Subcutaneous adipose tissue (tissue), 4 donors: Measurements from ENCODE around the gene ZNF358. TPM values are rescaled to one million over a fixed set of nuclear protein-coding genes. Genes with fewer than 3 reads are reported as not detected.

ENCODE experiments used
- total RNA-seq, 4 donors: library from RNA; depleted of rRNA; stranded (reverse); fragments of >200 nt; gene quantifications; one replicate each; pipeline ENCODE4 v1.1.0, GENCODE V29; 2016
- TF ChIP-seq, protein P1 (sequence below): fragments of 450-650 bp; IDR thresholded peaks from one replicate; pipeline ENCODE4 v1.5.1; 2016; ENCODE audit warnings: low read depth, mild to moderate bottlenecking, control low read depth, antibody characterized with exemption, moderate library complexity

ZNF358 gene
- total RNA-seq, 4 donors from 2014 or later = 39.8 to 88.7 (median 46.7) TPM

DNA sequence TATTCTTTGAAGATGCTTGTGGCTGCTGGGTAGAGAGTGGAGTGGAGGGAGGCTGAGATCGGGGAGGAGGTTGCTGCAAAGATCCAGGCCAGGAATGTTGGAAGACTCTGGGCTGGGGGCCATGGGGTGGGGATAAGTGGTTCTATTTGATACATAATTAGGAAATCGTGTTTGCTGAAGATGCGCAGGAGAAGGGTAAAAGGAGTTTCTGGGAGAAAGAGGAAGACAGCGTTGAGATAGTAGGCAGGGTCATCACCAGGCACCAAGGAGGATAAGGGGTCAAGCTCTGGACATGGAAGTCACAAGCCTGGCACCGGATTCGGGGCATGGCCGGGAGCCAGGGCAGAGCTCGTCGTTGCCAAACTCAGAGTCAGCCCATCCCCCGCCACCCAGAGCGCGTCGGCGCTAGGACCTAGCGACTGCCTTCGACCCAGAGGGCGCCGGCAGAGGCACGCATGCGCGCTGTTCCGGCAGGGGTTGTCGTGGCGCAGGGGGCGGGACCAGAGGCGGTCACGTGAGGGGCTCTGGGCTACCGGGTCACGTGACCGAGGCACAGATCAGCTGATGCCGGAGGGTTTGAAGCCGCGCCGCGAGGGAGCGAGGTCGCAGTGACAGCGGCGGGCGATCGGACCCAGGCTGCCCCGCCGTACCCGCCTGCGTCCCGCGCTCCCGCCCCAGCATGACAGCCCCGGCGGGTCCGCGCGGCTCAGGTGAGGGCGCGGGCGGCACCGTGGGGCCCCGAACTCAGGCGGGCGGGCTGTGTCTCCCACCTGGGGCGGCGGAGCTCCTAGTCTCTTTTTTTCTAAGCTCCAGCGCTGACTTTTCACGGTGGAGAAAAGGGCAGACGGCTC lies 6.4 kb downstream of the ZNF358 start, which contains the start of gene MCOLN1:
MCOLN1 (plus strand) TSS at position 553 of the 851 bp plus-strand sequence; CDS start at position 680, 127 bp downstream.
- TF ChIP-seq, protein P1, sequence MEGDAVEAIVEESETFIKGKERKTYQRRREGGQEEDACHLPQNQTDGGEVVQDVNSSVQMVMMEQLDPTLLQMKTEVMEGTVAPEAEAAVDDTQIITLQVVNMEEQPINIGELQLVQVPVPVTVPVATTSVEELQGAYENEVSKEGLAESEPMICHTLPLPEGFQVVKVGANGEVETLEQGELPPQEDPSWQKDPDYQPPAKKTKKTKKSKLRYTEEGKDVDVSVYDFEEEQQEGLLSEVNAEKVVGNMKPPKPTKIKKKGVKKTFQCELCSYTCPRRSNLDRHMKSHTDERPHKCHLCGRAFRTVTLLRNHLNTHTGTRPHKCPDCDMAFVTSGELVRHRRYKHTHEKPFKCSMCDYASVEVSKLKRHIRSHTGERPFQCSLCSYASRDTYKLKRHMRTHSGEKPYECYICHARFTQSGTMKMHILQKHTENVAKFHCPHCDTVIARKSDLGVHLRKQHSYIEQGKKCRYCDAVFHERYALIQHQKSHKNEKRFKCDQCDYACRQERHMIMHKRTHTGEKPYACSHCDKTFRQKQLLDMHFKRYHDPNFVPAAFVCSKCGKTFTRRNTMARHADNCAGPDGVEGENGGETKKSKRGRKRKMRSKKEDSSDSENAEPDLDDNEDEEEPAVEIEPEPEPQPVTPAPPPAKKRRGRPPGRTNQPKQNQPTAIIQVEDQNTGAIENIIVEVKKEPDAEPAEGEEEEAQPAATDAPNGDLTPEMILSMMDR = no peak

DNA sequence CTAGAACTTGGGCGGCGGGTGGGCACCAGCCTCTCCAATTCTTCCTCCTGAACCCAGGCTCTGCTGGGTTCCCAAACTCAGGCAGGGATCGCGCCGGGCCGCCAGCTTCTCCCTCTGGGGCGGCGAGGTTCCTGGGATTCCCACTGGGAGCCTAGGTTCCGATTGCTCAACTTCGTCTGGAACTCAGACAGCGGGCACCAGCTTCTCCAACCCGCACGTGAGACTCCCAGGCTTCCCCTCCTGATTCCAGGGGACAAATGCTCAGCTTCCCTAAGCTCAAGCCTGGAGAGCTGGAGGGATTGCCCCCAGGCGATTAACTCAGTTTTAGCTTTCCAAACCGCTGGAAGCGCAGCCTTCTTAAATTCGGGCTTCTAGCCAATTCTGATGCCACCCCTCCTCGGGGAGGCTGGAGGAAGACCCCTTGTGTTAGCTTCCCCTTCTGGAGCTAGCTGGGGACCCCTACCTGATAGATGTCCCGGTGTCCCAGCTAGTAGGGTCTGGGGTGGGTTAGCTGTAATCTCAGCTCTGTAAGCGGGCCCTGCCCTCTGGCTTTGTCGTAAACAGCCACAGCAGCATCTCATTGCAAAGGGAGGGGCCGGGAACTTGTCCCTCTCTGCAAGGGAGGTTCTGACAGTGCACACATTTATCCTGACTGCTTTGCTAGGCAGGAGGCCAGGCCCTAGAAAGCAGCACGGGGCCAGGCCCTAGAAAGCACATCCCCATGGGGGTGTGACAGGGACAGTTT lies 7.2 kb downstream of the ZNF358 start:
- TF ChIP-seq, protein P1 = no peak

DNA sequence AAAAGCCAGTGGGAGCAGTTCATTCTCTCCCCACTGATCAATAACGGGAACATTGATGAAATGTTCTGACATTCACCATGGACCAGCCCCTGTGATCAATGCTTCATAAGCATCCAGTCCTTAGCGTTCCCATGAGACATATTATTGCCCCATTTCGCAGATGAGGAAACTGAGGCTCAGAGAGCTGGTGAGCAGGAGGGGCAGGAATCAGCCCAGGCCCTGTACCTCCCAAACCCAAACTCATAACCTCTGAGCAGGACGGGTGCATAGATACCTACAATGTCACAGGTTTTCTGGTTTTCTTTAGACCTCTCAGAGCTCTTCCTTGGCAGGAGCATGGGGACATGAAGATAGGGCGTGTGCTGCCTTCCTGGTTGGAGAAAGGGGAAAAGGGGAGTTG lies 8.6 kb downstream of the ZNF358 start:
- TF ChIP-seq, protein P1 = no peak

DNA sequence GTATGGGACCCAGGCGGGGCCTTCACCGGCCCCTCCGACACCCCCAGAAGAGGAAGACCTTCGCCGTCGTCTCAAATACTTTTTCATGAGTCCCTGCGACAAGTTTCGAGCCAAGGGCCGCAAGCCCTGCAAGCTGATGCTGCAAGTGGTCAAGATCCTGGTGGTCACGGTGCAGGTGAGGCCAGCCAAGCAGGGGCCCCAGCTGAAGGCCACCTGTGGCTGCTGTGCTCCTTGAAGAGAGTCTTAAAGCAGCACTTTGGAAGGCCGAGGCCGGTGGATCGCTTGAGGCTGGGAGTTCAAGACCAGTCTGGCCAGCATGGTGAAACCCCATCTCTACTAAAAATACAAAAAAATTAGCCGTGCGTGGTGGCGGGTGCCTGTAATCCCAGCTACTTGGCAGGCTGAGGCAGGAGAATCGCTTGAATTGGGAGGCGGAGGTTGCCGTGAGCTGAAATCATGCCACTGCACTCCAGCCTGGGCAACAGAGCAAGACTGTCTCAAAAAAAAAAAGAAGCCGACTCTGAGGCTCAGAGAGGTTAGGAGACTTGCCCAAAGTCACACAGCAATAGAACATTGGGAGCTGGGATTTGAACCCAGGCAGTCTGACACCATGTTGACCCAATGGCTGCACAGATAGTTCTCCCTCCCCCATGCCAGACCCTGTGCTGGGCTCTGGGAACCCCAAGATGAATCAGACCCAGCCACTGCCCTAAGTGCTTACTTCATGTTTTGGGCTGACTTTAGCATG lies 9.3 kb downstream of the ZNF358 start:
- TF ChIP-seq, protein P1 = no peak

DNA sequence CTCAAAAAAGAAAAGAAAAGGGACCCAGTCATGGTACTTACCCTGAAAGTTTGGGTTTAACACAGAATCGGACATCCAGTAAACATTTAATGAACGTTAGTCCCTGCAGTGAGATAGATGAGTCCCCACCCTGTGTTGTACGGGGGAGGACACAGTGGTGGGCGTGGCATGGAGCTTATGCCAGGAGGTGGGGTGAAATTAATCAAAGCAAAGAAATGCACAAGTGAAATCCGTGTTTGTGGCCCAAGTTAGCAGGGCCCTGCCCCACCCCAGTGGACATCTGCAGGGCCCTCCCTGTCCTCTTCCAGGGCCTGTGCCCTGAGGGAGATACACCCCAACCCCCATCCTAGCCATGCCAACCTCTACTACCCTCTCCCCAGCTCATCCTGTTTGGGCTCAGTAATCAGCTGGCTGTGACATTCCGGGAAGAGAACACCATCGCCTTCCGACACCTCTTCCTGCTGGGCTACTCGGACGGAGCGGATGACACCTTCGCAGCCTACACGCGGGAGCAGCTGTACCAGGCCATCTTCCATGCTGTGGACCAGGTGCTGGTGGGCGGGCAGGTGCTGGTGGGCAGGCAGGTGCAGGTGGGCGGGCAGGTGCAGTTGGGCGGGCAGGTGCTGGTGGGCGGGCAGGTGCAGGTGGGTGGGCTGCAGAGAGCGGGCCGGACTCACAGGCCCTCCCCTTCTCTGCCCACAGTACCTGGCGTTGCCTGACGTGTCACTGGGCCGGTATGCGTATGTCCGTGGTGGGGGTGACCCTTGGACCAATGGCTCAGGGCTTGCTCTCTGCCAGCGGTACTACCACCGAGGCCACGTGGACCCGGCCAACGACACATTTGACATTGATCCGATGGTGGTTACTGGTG lies 10.4 kb downstream of the ZNF358 start:
- TF ChIP-seq, protein P1 = no peak

DNA sequence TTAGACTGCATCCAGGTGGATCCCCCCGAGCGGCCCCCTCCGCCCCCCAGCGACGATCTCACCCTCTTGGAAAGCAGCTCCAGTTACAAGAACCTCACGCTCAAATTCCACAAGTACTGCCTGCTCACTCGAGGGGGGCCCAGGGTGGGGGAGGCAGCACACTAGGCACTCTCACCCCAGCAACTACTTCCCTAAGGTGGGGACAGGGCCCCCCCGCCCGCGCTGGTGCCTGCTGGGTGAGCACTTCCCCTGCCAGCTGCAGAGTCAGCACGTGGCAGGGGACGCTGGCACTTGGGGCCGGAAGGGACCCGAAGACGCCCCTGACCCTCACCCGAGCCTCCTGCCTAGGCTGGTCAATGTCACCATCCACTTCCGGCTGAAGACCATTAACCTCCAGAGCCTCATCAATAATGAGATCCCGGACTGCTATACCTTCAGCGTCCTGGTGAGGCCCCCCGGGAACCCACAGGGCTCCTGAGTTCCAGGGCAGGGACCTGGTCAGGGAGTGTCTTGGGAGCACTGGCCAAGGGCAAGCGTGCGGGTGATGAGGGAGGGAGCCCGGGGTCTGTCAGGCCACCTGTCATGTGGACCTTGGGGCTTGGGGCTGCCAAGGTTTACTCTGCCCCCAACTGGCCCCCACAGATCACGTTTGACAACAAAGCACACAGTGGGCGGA lies 11.8 kb downstream of the ZNF358 start:
- TF ChIP-seq, protein P1 = no peak
